OCI-LY1 (cell line): ENCODE measurements around the gene PLSCR4.

ENCODE experiments used
- H2AFZ ChIP-seq: fragments of 200-600 bp; sonication (generic), shearing (Covaris generic); 2 replicates; pipeline ENCODE4 v1.6.0; 2014; ENCODE audit warnings: antibody characterized with exemption, mild to moderate bottlenecking, low read length
- H3F3A ChIP-seq: fragments of 200-600 bp; sonication (generic), shearing (Covaris generic); 2 replicates; pipeline ENCODE4 v1.6.0; 2014; ENCODE audit warnings: mild to moderate bottlenecking, antibody characterized with exemption, low read length, moderate library complexity; ENCODE audit not compliant: insufficient read depth
- H3K27ac ChIP-seq: fragments of 200-600 bp; sonication (generic); 2 replicates; pipeline ENCODE4 v1.5.1; 2014; ENCODE audit warnings: low read length, mixed run types, mild to moderate bottlenecking, low read depth; ENCODE audit not compliant: poor library complexity, severe bottlenecking
- H3K27me3 ChIP-seq: fragments of 200-600 bp; sonication (generic); 2 replicates; pipeline ENCODE4 v1.6.0; 2014; ENCODE audit warnings: antibody characterized with exemption, mild to moderate bottlenecking, low read length, moderate library complexity; ENCODE audit not compliant: insufficient read depth
- H3K36me3 ChIP-seq: fragments of 200-600 bp; sonication (generic); 2 replicates; pipeline ENCODE4 v1.6.1; 2014; ENCODE audit warnings: mild to moderate bottlenecking, antibody characterized with exemption, low read length, moderate library complexity, mixed read lengths; ENCODE audit not compliant: insufficient read depth
- H3K4me1 ChIP-seq: fragments of 200-600 bp; sonication (generic); 2 replicates; pipeline ENCODE4 v1.5.1; 2014; ENCODE audit warnings: mild to moderate bottlenecking, low read length, moderate library complexity; ENCODE audit not compliant: insufficient read depth, severe bottlenecking
- H3K4me2 ChIP-seq: fragments of 200-600 bp; sonication (generic), shearing (Covaris generic); 2 replicates; pipeline ENCODE4 v1.6.1; 2014; ENCODE audit warnings: low read length
- H3K4me3 ChIP-seq: fragments of 200-600 bp; sonication (generic); 2 replicates; pipeline ENCODE4 v1.5.1; 2014; ENCODE audit warnings: low read length, low read depth, mild to moderate bottlenecking, mixed read lengths; ENCODE audit not compliant: poor library complexity, severe bottlenecking
- H3K79me2 ChIP-seq: fragments of 200-600 bp; shearing (Covaris generic); 2 replicates; pipeline ENCODE4 v1.6.1; 2016; ENCODE audit warnings: mixed run types, low read length, mixed read lengths; ENCODE audit not compliant: insufficient read depth
- H3K9ac ChIP-seq: fragments of 200-600 bp; sonication (generic), shearing (Covaris generic); 2 replicates; pipeline ENCODE4 v1.6.1; 2014; ENCODE audit warnings: mild to moderate bottlenecking, low read length, mixed read lengths
- H3K9me2 ChIP-seq: fragments of 200-600 bp; sonication (generic), shearing (Covaris generic); 2 replicates; pipeline ENCODE4 v1.6.1; 2014; ENCODE audit warnings: low read depth, mild to moderate bottlenecking, low read length, mixed read lengths
- H3K9me3 ChIP-seq: fragments of 200-600 bp; shearing (Covaris generic); 2 replicates; pipeline ENCODE4 v1.6.1; 2014; ENCODE audit warnings: low read length, mixed read lengths
- H4K20me1 ChIP-seq: fragments of 200-600 bp; sonication (generic), shearing (Covaris generic); 2 replicates; pipeline ENCODE4 v1.6.0; 2016; ENCODE audit warnings: mild to moderate bottlenecking, low read length; ENCODE audit not compliant: insufficient read depth
- CTCF ChIP-seq: fragments of 200-600 bp; sonication (generic), shearing (Covaris generic); IDR thresholded peaks from 2 replicates; pipeline ENCODE4 v1.5.1; 2017; ENCODE audit warnings: mild to moderate bottlenecking, antibody characterized with exemption, low read length, moderate library complexity, mixed read lengths
- EZH2 ChIP-seq: fragments of 200-600 bp; sonication (generic), shearing (Covaris generic); IDR thresholded peaks from 2 replicates; pipeline ENCODE4 v1.8.0; 2017; ENCODE audit warnings: borderline replicate concordance, mixed run types, mild to moderate bottlenecking, antibody characterized with exemption, low read length, moderate library complexity, mixed read lengths

Gene PLSCR4

DNA sequence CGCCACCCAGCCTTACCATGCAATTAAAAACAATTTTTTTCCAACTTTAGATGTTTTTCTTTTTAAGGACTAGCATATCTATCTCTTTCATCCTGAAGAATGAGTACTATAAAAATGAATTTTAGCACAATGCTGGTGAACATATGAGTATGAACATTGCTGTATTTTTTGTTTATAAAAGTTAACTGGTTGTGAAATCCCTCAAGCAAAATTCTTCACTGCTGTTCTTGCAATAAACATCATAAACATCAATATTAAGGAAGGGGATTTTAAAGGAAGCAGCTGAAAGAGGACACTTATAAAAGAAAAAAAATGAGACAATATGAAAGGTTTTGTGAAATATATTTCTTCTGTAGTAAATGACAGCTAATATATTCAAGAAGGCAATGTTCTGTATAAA, 3.0 kb downstream of the PLSCR4 start:
- H3K4me2 ChIP-seq, result no peak overlapping the region
- H3K27me3 ChIP-seq, result no peaks in the 10 kb centered on the region
- no peaks in the 10 kb centered on the region for H3F3A ChIP-seq
- no peak for TF ChIP-seq CTCF
- no peak for TF ChIP-seq EZH2
- no peaks in the 10 kb centered on the region for H3K36me3 ChIP-seq
- no peaks in the 10 kb centered on the region for H3K9me3 ChIP-seq
- H3K9me2 ChIP-seq, result peaks cover 3% of the 10 kb centered on the region; the same call in 1 of the 2 replicates
- H3K4me3 ChIP-seq, result no peak overlapping the region
- H2AFZ ChIP-seq, result no peak overlapping the region
- H3K4me1 ChIP-seq, result no peaks in the 10 kb centered on the region
- H4K20me1 ChIP-seq, result no peaks in the 10 kb centered on the region
- no peak overlapping the region for H3K9ac ChIP-seq
- no peaks in the 10 kb centered on the region for H3K79me2 ChIP-seq
- H3K27ac ChIP-seq, result no peak overlapping the region

- Histone ChIP-seq H3K27me3 (no peaks in the 10 kb centered on the region), H3K9me3 (no peaks in the 10 kb centered on the region), H3K27ac (no peak overlapping the region), H3F3A (no peaks in the 10 kb centered on the region), H3K9ac (no peak overlapping the region), H3K4me3 (no peak overlapping the region), H3K9me2 (peaks cover 3% of the 10 kb centered on the region; the same call in 1 of the 2 replicates), H2AFZ (no peak overlapping the region), H4K20me1 (no peaks in the 10 kb centered on the region), H3K4me2 (no peak overlapping the region), H3K4me1 (no peaks in the 10 kb centered on the region), H3K36me3 (no peaks in the 10 kb centered on the region), H3K79me2 (no peaks in the 10 kb centered on the region)
- TF ChIP-seq EZH2 (no peak), CTCF (no peak)
Measured at GRCh38 chr3:146246526-146246925, 4.4 kb downstream of the PLSCR4 start.

- H3K27me3 ChIP-seq, result no peaks in the 10 kb centered on the region
- no peak for TF ChIP-seq EZH2
- no peak for TF ChIP-seq CTCF
- no peak overlapping the region for H3K4me2 ChIP-seq
- H3K27ac ChIP-seq, result no peak overlapping the region
- H3K9me2 ChIP-seq, result peaks cover 3% of the 10 kb centered on the region; the same call in 1 of the 2 replicates
- no peaks in the 10 kb centered on the region for H3K79me2 ChIP-seq
- H3K9ac ChIP-seq, result no peak overlapping the region
- no peak overlapping the region for H3K4me3 ChIP-seq
- H3F3A ChIP-seq, result no peaks in the 10 kb centered on the region
- no peak overlapping the region for H2AFZ ChIP-seq
- H3K36me3 ChIP-seq, result no peaks in the 10 kb centered on the region
- H3K9me3 ChIP-seq, result no peaks in the 10 kb centered on the region
- no peaks in the 10 kb centered on the region for H3K4me1 ChIP-seq
- no peaks in the 10 kb centered on the region for H4K20me1 ChIP-seq
Measured at GRCh38 chr3:146243559-146243958, 7.3 kb downstream of the PLSCR4 start.
